Esophagus squamous epithelium (tissue), 4 donors: Measurements from ENCODE around the gene MEF2D.

Experiments used
- CTCF ChIP-seq, 6 experiments: fragments of 450-650 bp in 4 of 6; fragments of 200-600 bp in 2 of 6; sonication (generic) in 2 of 6; IDR thresholded peaks; one replicate each; pipeline ENCODE4 v1.5.1; 2016 to 2019; ENCODE audit warnings: antibody characterized with exemption in 6 of 6, mild to moderate bottlenecking in 4 of 6, moderate library complexity in 4 of 6
- POLR2A ChIP-seq, 4 donors: fragments of 450-650 bp; IDR thresholded peaks; one replicate each; pipeline ENCODE4 v1.6.1; 2017; ENCODE audit warnings: antibody characterized with exemption in 4 of 4, mild to moderate bottlenecking in 4 of 4, moderate library complexity in 3 of 4

- TF ChIP-seq CTCF (IDR thresholded peaks at IDR 0.05) (no peak), POLR2A (IDR thresholded peaks at IDR 0.05) (no peak)
Observed at GRCh38 chr1:156448134-156448967, 52.2 kb downstream of the MEF2D start.
